ENCODE results near the gene SESN2. TPM values are rescaled to one million over a fixed set of nuclear protein-coding genes. Genes with fewer than 3 reads are reported as not detected.

Gene SESN2
- total RNA-seq, 3 donors from 2014 or later (not counting 1 experiment from before 2014, with no cell fraction given) = 21.0 to 30.3 (median 27.1) TPM

- Histone ChIP-seq H3K36me3 (ENCODE audit: control insufficient read depth, insufficient read depth, low read length) (peaks cover 6% of the 10 kb centered on the region), H3K27me3 (ENCODE audit: control insufficient read depth, insufficient read depth, low read length) (no peaks in the 10 kb centered on the region), H3K9me3 (ENCODE audit: control insufficient read depth, insufficient read depth, low read length) (no peaks in the 10 kb centered on the region), H3K27ac (ENCODE audit: low read length) (no peak overlapping the region), H3K4me1 (ENCODE audit: control insufficient read depth, insufficient read depth, low read length) (peaks cover 37% of the 10 kb centered on the region), H3K4me3 (ENCODE audit: low read length) (no peak overlapping the region)
- H3K9me3 Mint-ChIP-seq = no peaks in the 10 kb centered on the region
- no peaks in the 10 kb centered on the region for H3K36me3 Mint-ChIP-seq
- no peak for TF ChIP-seq CTCF (IDR thresholded peaks at IDR 0.05)
- peaks cover 14 to 16% of the 10 kb centered on the region in 2 donors for H3K4me1 Mint-ChIP-seq
- WGBS (ENCODE audit: insufficient coverage) = 95% methylated on average over 4 of the region's 4 CpGs
- no peak overlapping the region for H3K27ac Mint-ChIP-seq
- no peak for ATAC-seq
- intact Hi-C loops (cut with micrococcal nuclease) = no loop called here
- no peak for DNase-seq
- H3K27me3 Mint-ChIP-seq (ENCODE audit: low read depth in 2 of 2) = no peaks in the 10 kb centered on the region
- H3K4me3 Mint-ChIP-seq = no peak overlapping the region
These were observed 19.3 kb upstream of the SESN2 start for GRCh38 chr1:28240024-28240423.

- no peak for DNase-seq
- H3K9me3 ChIP-seq (ENCODE audit: control insufficient read depth, insufficient read depth, low read length) = no peaks in the 10 kb centered on the region
- peaks cover 6% of the 10 kb centered on the region for H3K36me3 ChIP-seq (ENCODE audit: control insufficient read depth, insufficient read depth, low read length)
- H3K4me3 ChIP-seq (ENCODE audit: low read length) = no peak overlapping the region
- no peaks in the 10 kb centered on the region for H3K9me3 Mint-ChIP-seq
- no peaks in the 10 kb centered on the region for H3K27me3 Mint-ChIP-seq (ENCODE audit: low read depth in 2 of 2)
- H3K4me3 Mint-ChIP-seq = no peak overlapping the region
- no peaks in the 10 kb centered on the region for H3K36me3 Mint-ChIP-seq
- H3K27me3 ChIP-seq (ENCODE audit: control insufficient read depth, insufficient read depth, low read length) = no peaks in the 10 kb centered on the region
- TF ChIP-seq CTCF (IDR thresholded peaks at IDR 0.05) = no peak
- H3K4me1 Mint-ChIP-seq = peaks cover 23% of the 10 kb centered on the region in 2 donors
- no peak overlapping the region for H3K27ac ChIP-seq (ENCODE audit: low read length)
- intact Hi-C loops (cut with micrococcal nuclease) = no loop called here
- ATAC-seq = no peak
- 92% methylated on average over 9 of the region's 10 CpGs for WGBS (ENCODE audit: insufficient coverage)
- H3K27ac Mint-ChIP-seq = no peak overlapping the region
- peaks cover 34% of the 10 kb centered on the region for H3K4me1 ChIP-seq (ENCODE audit: control insufficient read depth, insufficient read depth, low read length)
These were observed 17.6 kb upstream of the SESN2 start for GRCh38 chr1:28241638-28242241.

GRCh38 chr1:28243685-28244311 is 15.5 kb upstream of the SESN2 start:
- H3K9me3 ChIP-seq (ENCODE audit: control insufficient read depth, insufficient read depth, low read length) = no peaks in the 10 kb centered on the region
- ATAC-seq = no peak
- H3K4me3 ChIP-seq (ENCODE audit: low read length) = no peak overlapping the region
- H3K36me3 Mint-ChIP-seq = no peaks in the 10 kb centered on the region
- no peak for TF ChIP-seq CTCF (IDR thresholded peaks at IDR 0.05)
- 74% methylated on average over 2 of the region's 2 CpGs for WGBS (ENCODE audit: insufficient coverage)
- peak overlapping the region; percentile 91 to 98 for H3K27ac Mint-ChIP-seq
- no peaks in the 10 kb centered on the region for H3K27me3 Mint-ChIP-seq (ENCODE audit: low read depth in 2 of 2)
- H3K36me3 ChIP-seq (ENCODE audit: control insufficient read depth, insufficient read depth, low read length) = no peaks in the 10 kb centered on the region
- intact Hi-C loops (cut with micrococcal nuclease) = no loop called here
- DNase-seq = peak in 1 of 2 donors; percentile 58
- peak overlapping the region; percentile 97 for H3K27ac ChIP-seq (ENCODE audit: low read length)
- no peaks in the 10 kb centered on the region for H3K9me3 Mint-ChIP-seq
- H3K4me1 ChIP-seq (ENCODE audit: control insufficient read depth, insufficient read depth, low read length) = peaks cover 46% of the 10 kb centered on the region
- peak overlapping the region; percentile 80 for H3K4me3 Mint-ChIP-seq
- H3K27me3 ChIP-seq (ENCODE audit: control insufficient read depth, insufficient read depth, low read length) = no peaks in the 10 kb centered on the region
- H3K4me1 Mint-ChIP-seq = peaks cover 41 to 42% of the 10 kb centered on the region in 2 donors
